OCI-LY3 (cell line): ENCODE results near the gene ADAMTS3.

Experiments
- H2AFZ ChIP-seq: fragments of 200-600, 300-600 bp; shearing (Covaris generic); 2 replicates; pipeline ENCODE4 v1.6.0; 2014; ENCODE audit warnings: antibody characterized with exemption, low read depth, low read length
- H3K27ac ChIP-seq: fragments of 200-600, 300-600 bp; sonication (generic); 2 replicates; pipeline ENCODE4 v1.5.1; 2014; ENCODE audit warnings: mild to moderate bottlenecking, low read length, moderate library complexity, mixed read lengths
- H3K27me3 ChIP-seq: fragments of 200-600, 300-600 bp; sonication (generic); 2 replicates; pipeline ENCODE4 v1.6.1; 2014; ENCODE audit warnings: low read depth, low read length, mixed read lengths
- H3K36me3 ChIP-seq: fragments of 200-600, 300-600 bp; sonication (generic); replicated peaks from 2 replicates; pipeline ENCODE3; 2014; ENCODE audit warnings: low read depth, low read length, mixed read lengths
- H3K4me1 ChIP-seq: fragments of 300-600, 200-600 bp; sonication (generic); 2 replicates; pipeline ENCODE4 v1.6.1; 2014; ENCODE audit warnings: low read length, mixed read lengths
- H3K4me2 ChIP-seq: fragments of 200-600, 300-600 bp; sonication (generic); 2 replicates; pipeline ENCODE4 v1.6.1; 2014; ENCODE audit warnings: low read length, mixed read lengths
- H3K4me3 ChIP-seq: fragments of 300-600, 200-600 bp; sonication (generic); 2 replicates; pipeline ENCODE4 v1.5.1; 2014; ENCODE audit warnings: antibody characterized with exemption, mild to moderate bottlenecking, low read length, moderate library complexity
- H3K79me2 ChIP-seq: fragments of 300-600, 200-600 bp; shearing (Covaris generic); 2 replicates; pipeline ENCODE4 v1.6.1; 2014; ENCODE audit warnings: mild to moderate bottlenecking, low read length, mixed read lengths
- H3K9ac ChIP-seq: fragments of 300-600, 200-600 bp; shearing (Covaris generic); 2 replicates; pipeline ENCODE4 v1.6.0; 2014; ENCODE audit warnings: mild to moderate bottlenecking, low read length, moderate library complexity
- H3K9me3 ChIP-seq: fragments of 200-600, 300-600 bp; shearing (Covaris generic); 2 replicates; pipeline ENCODE4 v1.6.1; 2014; ENCODE audit warnings: low read length, mixed read lengths; ENCODE audit not compliant: insufficient read depth
- H4K20me1 ChIP-seq: fragments of 200-600, 300-600 bp; sonication (generic); 2 replicates; pipeline ENCODE4 v1.6.1; 2016; ENCODE audit warnings: low read length, mixed read lengths; ENCODE audit not compliant: insufficient read depth
- CTCF ChIP-seq: fragments of 200-600, 300-600 bp; sonication (generic); IDR thresholded peaks from 2 replicates; pipeline ENCODE4 v1.5.1; 2014; ENCODE audit warnings: antibody characterized with exemption, low read length, low read depth
- EZH2phosphoT487 ChIP-seq: fragments of 200-600 bp; shearing (Covaris generic); IDR thresholded peaks from 2 replicates; pipeline ENCODE4 v1.6.1; 2018; ENCODE audit warnings: antibody characterized with exemption, mixed run types, low read depth

The ADAMTS3 gene

GRCh38 chr4:72448231-72448630 is 120.8 kb downstream of the ADAMTS3 start:
- TF ChIP-seq EZH2phosphoT487 (no peak), CTCF (no peak)
- Histone ChIP-seq H3K9ac (no peak overlapping the region), H3K27me3 (no peaks in the 10 kb centered on the region), H3K27ac (no peak overlapping the region), H3K9me3 (no peaks in the 10 kb centered on the region), H3K36me3 (no peaks in the 10 kb centered on the region), H2AFZ (no peak overlapping the region), H4K20me1 (no peaks in the 10 kb centered on the region), H3K4me1 (no peaks in the 10 kb centered on the region), H3K4me3 (no peak overlapping the region), H3K4me2 (no peak overlapping the region), H3K79me2 (no peaks in the 10 kb centered on the region)

DNA sequence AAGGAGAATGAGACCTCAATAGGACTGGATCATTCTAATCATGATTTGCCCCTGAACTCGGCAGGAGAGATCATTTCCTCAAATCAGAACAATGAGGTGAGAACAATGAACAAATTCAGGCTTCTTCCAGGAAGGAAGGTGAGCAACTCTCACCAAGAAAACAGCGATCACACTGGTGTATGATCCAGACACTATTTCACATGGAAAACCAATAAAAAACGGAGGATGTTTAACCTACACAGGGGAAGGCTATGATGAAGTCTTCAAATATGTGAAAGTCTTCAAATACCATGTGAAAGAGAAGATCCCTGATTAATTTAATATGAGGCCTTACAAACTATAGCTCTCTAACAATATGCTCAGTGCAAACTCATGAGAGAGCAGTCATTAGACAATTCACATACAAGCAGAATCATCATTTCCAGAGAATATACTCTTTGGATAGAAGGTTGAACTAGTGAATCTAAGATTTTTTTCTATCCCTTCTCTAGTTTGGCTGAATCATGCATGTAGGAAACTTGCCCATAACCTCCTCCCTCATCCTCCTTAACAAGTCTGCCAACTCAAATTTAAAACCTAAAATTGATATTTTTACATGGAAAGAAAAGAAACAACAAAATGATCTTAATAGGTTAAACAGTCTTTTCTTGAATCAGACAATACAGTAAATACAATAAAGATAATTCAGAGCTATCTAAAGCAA is 122.5 kb downstream of the ADAMTS3 start:
- Histone ChIP-seq H3K27ac (no peak overlapping the region), H2AFZ (no peak overlapping the region), H3K36me3 (no peaks in the 10 kb centered on the region), H3K9ac (no peak overlapping the region), H3K4me3 (no peak overlapping the region), H4K20me1 (no peaks in the 10 kb centered on the region), H3K4me1 (no peaks in the 10 kb centered on the region), H3K4me2 (no peak overlapping the region), H3K79me2 (no peaks in the 10 kb centered on the region), H3K27me3 (no peaks in the 10 kb centered on the region), H3K9me3 (no peaks in the 10 kb centered on the region)
- TF ChIP-seq CTCF (no peak), EZH2phosphoT487 (no peak)

DNA sequence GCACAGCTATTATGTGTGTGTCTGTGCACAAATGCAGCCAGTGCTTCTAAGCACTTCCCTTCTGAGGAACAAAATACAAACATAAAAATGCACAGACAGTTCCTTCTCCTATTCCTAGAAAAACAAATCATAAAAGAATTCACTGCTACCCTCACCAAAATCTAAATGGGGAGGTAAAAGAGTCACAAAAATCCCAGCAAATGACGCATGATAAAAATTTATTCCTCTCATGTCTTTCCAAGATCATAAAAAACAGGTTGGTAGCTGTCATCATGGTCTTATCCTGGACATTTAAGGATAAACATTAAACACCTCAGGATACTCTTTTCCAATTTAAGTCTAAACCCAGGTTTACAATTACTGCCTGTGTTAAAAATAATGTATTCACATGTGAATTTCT is 124.9 kb downstream of the ADAMTS3 start:
- Histone ChIP-seq H3K27ac (no peak overlapping the region), H3K9me3 (no peaks in the 10 kb centered on the region), H3K4me1 (no peaks in the 10 kb centered on the region), H3K27me3 (no peaks in the 10 kb centered on the region), H2AFZ (no peak overlapping the region), H4K20me1 (no peaks in the 10 kb centered on the region), H3K9ac (no peak overlapping the region), H3K4me2 (no peak overlapping the region), H3K79me2 (no peaks in the 10 kb centered on the region), H3K36me3 (no peaks in the 10 kb centered on the region), H3K4me3 (no peak overlapping the region)
- TF ChIP-seq EZH2phosphoT487, result no peak
- no peak for TF ChIP-seq CTCF

- H3K9me3 ChIP-seq, result no peaks in the 10 kb centered on the region
- no peaks in the 10 kb centered on the region for H3K79me2 ChIP-seq
- no peaks in the 10 kb centered on the region for H3K4me1 ChIP-seq
- H3K27ac ChIP-seq, result no peak overlapping the region
- no peak for TF ChIP-seq CTCF
- TF ChIP-seq EZH2phosphoT487, result no peak
- no peaks in the 10 kb centered on the region for H3K27me3 ChIP-seq
- no peaks in the 10 kb centered on the region for H4K20me1 ChIP-seq
- no peak overlapping the region for H3K9ac ChIP-seq
- H3K36me3 ChIP-seq, result no peaks in the 10 kb centered on the region
- H3K4me3 ChIP-seq, result no peak overlapping the region
- no peak overlapping the region for H2AFZ ChIP-seq
- no peak overlapping the region for H3K4me2 ChIP-seq
Observed at GRCh38 chr4:72442715-72443114, 126.3 kb downstream of the ADAMTS3 start.
